ENCODE data around the gene CEP192. TPM values are rescaled to one million over a fixed set of nuclear protein-coding genes. Genes with fewer than 3 reads are reported as not detected.

CEP192 gene
- total RNA-seq, 1 experiment from 2014 or later: 24.3 TPM

- ChIA-PET CTCF (no interaction called here), POLR2A (no interaction called here), RAD21 (ENCODE audit: low non-redundant PET in 1 of 2, low total read pairs in 2 of 2, uncharacterized antibody in 2 of 2, unreplicated experiment in 2 of 2) (no interaction called here)
- H3K9me2 ChIP-seq (ENCODE audit: insufficient read depth): no peaks in the 10 kb centered on the region
- no peak overlapping the region for H3K4me2 ChIP-seq (ENCODE audit: low read length)
- ATAC-seq: no peak
- no peak overlapping the region for H2AFZ ChIP-seq (ENCODE audit: low read depth, low read length, poor library complexity, severe bottlenecking)
- intact Hi-C loops (cut with micrococcal nuclease): loop anchor here (10.0 kb wide), 1 partner anchor 60 kb away; no protein-coding TSS in a partner anchor
- H3K27me3 ChIP-seq (ENCODE audit: insufficient read depth, low read length): no peaks in the 10 kb centered on the region
- no peak overlapping the region for H3K27ac ChIP-seq (ENCODE audit: low read depth, low read length)
- H3K9me3 ChIP-seq (ENCODE audit: control insufficient read depth in 1 of 2, insufficient read depth in 1 of 2, low read depth in 1 of 2, low read length in 2 of 2): no peaks in the 10 kb centered on the region
- H3K9ac ChIP-seq (ENCODE audit: low read length): no peak overlapping the region
- H4K20me1 ChIP-seq (ENCODE audit: insufficient read depth): no peaks in the 10 kb centered on the region
- no peak overlapping the region for H3K4me3 ChIP-seq (replicated peaks in 1 of 2; ENCODE audit: low read depth in 1 of 2, low read length in 2 of 2)
- BruUV-seq (replicated peaks): no TSS peak
- H3K79me2 ChIP-seq (ENCODE audit: insufficient read depth, low read length): peaks cover 22% of the 10 kb centered on the region
- H3K36me3 ChIP-seq (ENCODE audit: control insufficient read depth in 1 of 2, insufficient read depth in 2 of 2, low read length in 2 of 2): peaks cover 50 to 71% of the 10 kb centered on the region in 2 experiments; a peak in 3 of 4 replicates
- no peak for TF ChIP-seq ZNF274 (IDR thresholded peaks at IDR 0.05; ENCODE audit: low read depth, low read length)
- no peak for TF ChIP-seq ELF1 (IDR thresholded peaks at IDR 0.05; ENCODE audit: borderline replicate concordance, low read depth)
- no peak for DNase-seq (ENCODE audit: low read depth, low spot score)
- H3K4me1 ChIP-seq (ENCODE audit: control insufficient read depth in 1 of 2, insufficient read depth in 2 of 2, low read length in 2 of 2): no peaks in the 10 kb centered on the region
These were observed 23.7 kb downstream of the CEP192 start for GRCh38 chr18:13014818-13015217.

GRCh38 chr18:13017247-13017875 lies 26.2 kb downstream of the CEP192 start:
- ATAC-seq (no peak), DNase-seq (ENCODE audit: low read depth, low spot score) (no peak)
- BruUV-seq (replicated peaks): no TSS peak
- TF ChIP-seq ZNF274 (IDR thresholded peaks at IDR 0.05; ENCODE audit: low read depth, low read length) (no peak), EGR1 (IDR thresholded peaks at IDR 0.05; ENCODE audit: low read depth) (no peak), FOSL1 (IDR thresholded peaks at IDR 0.05; ENCODE audit: low read depth) (no peak), EZH2phosphoT487 (IDR thresholded peaks at IDR 0.05; ENCODE audit: borderline replicate concordance) (no peak), CBX3 (IDR thresholded peaks at IDR 0.05; ENCODE audit: low read depth) (no peak), ATF3 (IDR thresholded peaks at IDR 0.05) (no peak), SIN3A (IDR thresholded peaks at IDR 0.05; ENCODE audit: low read depth) (no peak), RAD21 (IDR thresholded peaks at IDR 0.05; ENCODE audit: low read depth) (no peak), ELF1 (IDR thresholded peaks at IDR 0.05; ENCODE audit: borderline replicate concordance, low read depth) (no peak), SP1 (IDR thresholded peaks at IDR 0.05; ENCODE audit: low read depth) (no peak), EZH2 (IDR thresholded peaks at IDR 0.05) (no peak), SRF (IDR thresholded peaks at IDR 0.05; ENCODE audit: low read depth) (no peak), YY1 (IDR thresholded peaks at IDR 0.05; ENCODE audit: extremely low read depth, insufficient replicate concordance, low read depth, low read length) (no peak), MAX (IDR thresholded peaks at IDR 0.05) (no peak), JUND (IDR thresholded peaks at IDR 0.05) (no peak), TCF7L2 (IDR thresholded peaks at IDR 0.05; ENCODE audit: borderline replicate concordance, extremely low read depth, insufficient read depth, insufficient read length) (no peak), CEBPB (IDR thresholded peaks at IDR 0.05; ENCODE audit: low read depth) (no peak)
- Histone ChIP-seq H3K27me3 (ENCODE audit: insufficient read depth, low read length) (no peaks in the 10 kb centered on the region), H3K36me3 (ENCODE audit: control insufficient read depth in 1 of 2, insufficient read depth in 2 of 2, low read length in 2 of 2) (peaks cover 62 to 63% of the 10 kb centered on the region in 2 experiments), H3K9me2 (ENCODE audit: insufficient read depth) (no peaks in the 10 kb centered on the region), H3K79me2 (ENCODE audit: insufficient read depth, low read length) (peaks cover 25% of the 10 kb centered on the region), H3K9ac (ENCODE audit: low read length) (no peak overlapping the region), H3K4me2 (ENCODE audit: low read length) (no peak overlapping the region), H3K4me1 (ENCODE audit: control insufficient read depth in 1 of 2, insufficient read depth in 2 of 2, low read length in 2 of 2) (no peaks in the 10 kb centered on the region), H3K27ac (ENCODE audit: low read depth, low read length) (no peak overlapping the region), H2AFZ (ENCODE audit: low read depth, low read length, poor library complexity, severe bottlenecking) (no peak overlapping the region), H3K9me3 (ENCODE audit: control insufficient read depth in 1 of 2, insufficient read depth in 1 of 2, low read depth in 1 of 2, low read length in 2 of 2) (no peaks in the 10 kb centered on the region), H4K20me1 (ENCODE audit: insufficient read depth) (no peaks in the 10 kb centered on the region; the same call in 1 of the 2 replicates), H3K4me3 (replicated peaks in 1 of 2; ENCODE audit: low read depth in 1 of 2, low read length in 2 of 2) (no peak overlapping the region)
- intact Hi-C loops (cut with micrococcal nuclease): loop anchor here (10.0 kb wide), 1 partner anchor 63 kb away; no protein-coding TSS in a partner anchor
- CTCF ChIA-PET: no interaction called here
- RAD21 ChIA-PET (ENCODE audit: low non-redundant PET in 1 of 2, low total read pairs in 2 of 2, uncharacterized antibody in 2 of 2, unreplicated experiment in 2 of 2): no interaction called here
- POLR2A ChIA-PET: no interaction called here
